Activated CD4-positive, alpha-beta memory T cell treated with anti-CD3 and anti-CD28 coated beads, Interleukin-2, amount 10 ng/mL, durations not matched to agents 7 days and 5 days (primary cell): ENCODE data around the gene HIF1A. TPM values are rescaled to one million over a fixed set of nuclear protein-coding genes. Genes with fewer than 3 reads are reported as not detected.
"Not testable (repeated sequence)": the region's sequence is repeated elsewhere in the genome, so short reads cannot be mapped to it uniquely, and the experiment has no call there.

Source experiments
- CTCF ChIA-PET: fragments of 350-600 bp; sonication (Branson Sonifier 250); formaldehyde crosslinking; loops from one replicate; lab custom pipeline; 2021; ENCODE audit warnings: antibody characterized with exemption, inconsistent platforms; lab: Charles Lee
- POLR2A ChIA-PET: fragments of 350-600 bp; sonication (Branson Sonifier 250); formaldehyde crosslinking; loops from one replicate; lab custom pipeline; 2021; ENCODE audit warnings: antibody characterized with exemption; lab: Charles Lee
- DNase-seq: peaks from one replicate; pipeline ENCODE4 v3.0.0-alpha.2; 2020
- H3K27ac Mint-ChIP-seq: one replicate; pipeline ENCODE4 v1.8.0; 2021; ENCODE audit warnings: mild to moderate bottlenecking, mixed read lengths
- H3K27me3 Mint-ChIP-seq: one replicate; pipeline ENCODE4 v1.8.0; 2021; ENCODE audit warnings: mixed read lengths
- H3K36me3 Mint-ChIP-seq: one replicate; pipeline ENCODE4 v1.8.0; 2021; ENCODE audit warnings: low read depth, mixed read lengths
- H3K4me1 Mint-ChIP-seq: one replicate; pipeline ENCODE4 v1.8.0; 2021; ENCODE audit warnings: mixed read lengths
- H3K4me3 Mint-ChIP-seq: one replicate; pipeline ENCODE4 v1.8.0; 2021; ENCODE audit warnings: mild to moderate bottlenecking, mixed read lengths
- H3K9me3 Mint-ChIP-seq: one replicate; pipeline ENCODE4 v1.8.0; 2021; ENCODE audit warnings: mixed read lengths
- total RNA-seq, 2 experiments: library from RNA; stranded (reverse); gene quantifications; one replicate each; pipeline ENCODE4 v1.2.3, GENCODE V29; 2021

HIF1A gene
- 100 to 1,000 TPM; 153 to 158 TPM for total RNA-seq

DNA sequence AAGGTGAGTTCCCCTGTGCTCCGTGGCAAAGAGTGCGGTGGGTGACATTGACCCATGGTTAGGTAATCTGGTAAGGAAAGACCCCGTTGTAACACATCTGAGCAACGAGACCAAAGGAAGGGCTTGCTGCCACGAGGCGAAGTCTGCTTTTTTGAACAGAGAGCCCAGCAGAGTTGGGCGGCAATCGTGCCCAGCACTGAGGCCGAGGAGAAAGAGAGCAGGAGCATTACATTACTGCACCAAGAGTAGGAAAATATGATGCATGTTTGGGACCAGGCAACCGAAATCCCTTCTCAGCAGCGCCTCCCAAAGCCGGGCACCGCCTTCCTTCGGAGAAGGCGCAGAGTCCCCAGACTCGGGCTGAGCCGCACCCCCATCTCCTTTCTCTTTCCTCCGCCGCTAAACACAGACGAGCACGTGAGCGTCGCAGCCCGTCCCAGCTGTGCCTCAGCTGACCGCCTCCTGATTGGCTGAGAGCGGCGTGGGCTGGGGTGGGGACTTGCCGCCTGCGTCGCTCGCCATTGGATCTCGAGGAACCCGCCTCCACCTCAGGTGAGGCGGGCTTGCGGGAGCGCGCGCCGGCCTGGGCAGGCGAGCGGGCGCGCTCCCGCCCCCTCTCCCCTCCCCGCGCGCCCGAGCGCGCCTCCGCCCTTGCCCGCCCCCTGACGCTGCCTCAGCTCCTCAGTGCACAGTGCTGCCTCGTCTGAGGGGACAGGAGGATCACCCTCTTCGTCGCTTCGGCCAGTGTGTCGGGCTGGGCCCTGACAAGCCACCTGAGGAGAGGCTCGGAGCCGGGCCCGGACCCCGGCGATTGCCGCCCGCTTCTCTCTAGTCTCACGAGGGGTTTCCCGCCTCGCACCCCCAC, at the start of gene HIF1A:
HIF1A (plus strand) TSS at position 684 of the 865 bp plus-strand sequence. CDS start 292 bp downstream, outside the sequence.
- no peaks in the 10 kb centered on the region for H3K9me3 Mint-ChIP-seq
- peaks cover 54% of the 10 kb centered on the region for H3K4me1 Mint-ChIP-seq
- H3K4me3 Mint-ChIP-seq: peak within 1 kb of the TSS; percentile 95
- no peaks in the 10 kb centered on the region for H3K27me3 Mint-ChIP-seq
- peaks cover 37% of the 10 kb centered on the region for H3K36me3 Mint-ChIP-seq
- DNase-seq: peak; percentile 97
- peak within 1 kb of the TSS; percentile 93 for H3K27ac Mint-ChIP-seq
- ChIA-PET CTCF (interaction anchor here (0.6 to 2.9 kb wide), 7 partner anchors 9 to 220 kb away, joined by 3 to 10 read pairs (median 4); no protein-coding TSS in a partner anchor), POLR2A (interaction anchor here (0.6 to 3.3 kb wide), 38 partner anchors 10 to 415 kb away, joined by 3 to 88 read pairs (median 5); partner anchors contain the start of gene SNAPC1)

DNA sequence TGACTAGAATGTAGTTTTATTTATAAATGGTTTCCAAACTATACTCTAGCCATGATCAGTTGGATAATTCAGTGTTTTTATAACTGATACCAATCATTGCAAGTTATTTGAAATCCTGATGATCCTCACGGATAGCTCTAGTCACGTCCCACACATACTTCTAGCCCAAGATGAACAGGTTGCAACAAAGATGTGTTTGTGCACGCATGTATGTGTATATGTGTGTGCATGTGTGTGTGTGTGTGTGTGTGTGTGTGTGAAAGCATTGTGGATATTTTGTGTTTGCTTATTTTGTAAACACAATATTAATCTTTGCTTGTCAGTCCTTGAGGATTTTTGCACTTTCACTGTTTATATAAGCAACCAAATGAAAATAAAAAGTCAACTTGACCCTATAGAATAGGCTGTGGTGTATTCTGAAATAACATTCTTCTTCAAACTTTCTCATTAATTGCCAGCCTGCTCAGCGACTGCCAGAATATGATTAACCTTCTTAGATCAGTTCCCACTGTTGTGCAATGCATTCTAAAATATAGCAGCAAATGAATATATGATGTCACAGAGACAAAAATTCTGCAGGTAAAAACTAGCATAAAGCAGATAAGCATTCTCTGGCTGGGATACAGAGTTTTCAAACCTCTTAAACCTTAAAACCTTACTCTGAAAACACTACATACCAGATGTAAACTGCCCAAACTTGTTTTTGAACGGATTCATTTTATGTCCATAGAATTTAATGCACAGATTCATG, 48.8 kb upstream of the HIF1A start:
- POLR2A ChIA-PET: no interaction called here
- CTCF ChIA-PET: no interaction called here
- no peak for DNase-seq
- no peak overlapping the region for H3K4me3 Mint-ChIP-seq
- peaks cover 16% of the 10 kb centered on the region for H3K4me1 Mint-ChIP-seq
- no peaks in the 10 kb centered on the region for H3K9me3 Mint-ChIP-seq
- H3K36me3 Mint-ChIP-seq: no peaks in the 10 kb centered on the region
- H3K27me3 Mint-ChIP-seq: no peaks in the 10 kb centered on the region
- H3K27ac Mint-ChIP-seq: no peak overlapping the region

DNA sequence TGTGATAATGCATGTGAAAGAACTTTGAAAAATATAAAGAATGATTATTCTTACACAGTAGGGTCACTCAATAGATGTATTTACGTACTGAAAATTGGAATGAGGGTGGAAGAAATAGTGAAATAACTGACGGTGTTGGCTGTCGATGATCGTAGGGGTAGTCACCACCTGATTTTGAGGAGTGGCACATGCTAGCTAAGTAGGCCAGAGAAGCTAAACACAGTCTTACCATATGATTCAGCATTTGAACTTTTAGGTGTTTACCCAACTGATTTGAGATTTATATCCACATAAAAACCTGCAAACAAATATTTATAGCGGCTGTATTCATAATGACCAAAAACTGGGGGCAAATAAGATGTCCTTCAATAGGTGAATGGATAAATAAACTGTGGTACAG, 47.6 kb upstream of the HIF1A start:
- ChIA-PET CTCF (no interaction called here), POLR2A (interaction anchor here (1.3 to 1.5 kb wide), 2 partner anchors 27 to 72 kb away, joined by 3 read pairs; no protein-coding TSS in a partner anchor)

DNA sequence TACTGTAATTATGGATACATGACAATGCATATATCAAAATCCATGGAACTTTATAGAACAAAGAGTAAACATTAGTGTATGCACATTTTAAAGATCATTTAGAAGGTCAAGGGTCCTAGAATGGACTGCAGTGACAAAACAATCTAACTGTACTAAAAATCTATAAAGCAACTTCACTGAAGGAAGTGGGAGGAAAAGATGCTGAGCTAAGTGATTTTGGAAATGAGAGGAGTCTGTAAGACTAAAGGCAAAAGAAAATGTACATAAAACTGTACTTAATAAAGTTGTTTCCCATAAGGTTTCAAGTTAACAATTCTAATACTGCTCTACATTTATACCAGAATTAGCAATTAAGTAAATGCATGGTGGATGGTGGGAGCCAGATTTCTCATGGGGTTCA, 46.9 kb upstream of the HIF1A start:
- ChIA-PET POLR2A (interaction anchor here (0.7 to 1.5 kb wide), 3 partner anchors 28 to 71 kb away, joined by 3 read pairs; partner anchors contain the start of gene HIF1A), CTCF (no interaction called here)
- no peak for DNase-seq
- H3K36me3 Mint-ChIP-seq: no peaks in the 10 kb centered on the region
- H3K4me3 Mint-ChIP-seq: no peak overlapping the region
- peaks cover 9% of the 10 kb centered on the region for H3K27me3 Mint-ChIP-seq
- H3K4me1 Mint-ChIP-seq: peaks cover 14% of the 10 kb centered on the region
- H3K27ac Mint-ChIP-seq: no peak overlapping the region
- H3K9me3 Mint-ChIP-seq: no peaks in the 10 kb centered on the region

More for the DNA sequence above, 47.6 kb upstream of the HIF1A start:
- Mint-ChIP-seq H3K4me1 (peaks cover 14% of the 10 kb centered on the region), H3K27ac (no peak overlapping the region), H3K4me3 (no peak overlapping the region), H3K9me3 (no peaks in the 10 kb centered on the region), H3K36me3 (no peaks in the 10 kb centered on the region), H3K27me3 (peaks cover 8% of the 10 kb centered on the region)
- no peak for DNase-seq

DNA sequence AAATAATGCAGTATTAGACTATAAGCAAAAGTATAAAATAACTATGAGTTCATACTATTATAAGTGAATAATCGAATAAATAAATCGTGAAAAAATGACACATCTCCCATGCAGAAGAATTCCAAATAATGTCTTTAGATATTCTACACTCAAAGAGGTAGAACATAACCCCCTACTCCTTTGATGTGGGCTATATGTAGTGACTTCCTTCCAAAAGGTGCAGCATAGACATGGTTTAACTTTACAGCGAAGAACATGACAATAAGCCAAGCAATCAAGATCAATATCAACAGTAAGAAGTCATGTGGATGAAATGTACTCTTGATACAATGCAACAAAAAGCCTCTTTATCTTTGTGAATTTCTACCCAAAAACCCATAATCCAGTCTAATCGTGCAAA, 46.0 kb upstream of the HIF1A start:
- Mint-ChIP-seq H3K27ac (no peak overlapping the region), H3K36me3 (no peaks in the 10 kb centered on the region), H3K27me3 (peaks cover 9% of the 10 kb centered on the region), H3K4me1 (peaks cover 18% of the 10 kb centered on the region), H3K4me3 (no peak overlapping the region), H3K9me3 (no peaks in the 10 kb centered on the region)
- CTCF ChIA-PET: no interaction called here
- no peak for DNase-seq
- POLR2A ChIA-PET: interaction anchor here (1.3 to 1.5 kb wide), 2 partner anchors 29 to 71 kb away, joined by 3 read pairs; no protein-coding TSS in a partner anchor

DNA sequence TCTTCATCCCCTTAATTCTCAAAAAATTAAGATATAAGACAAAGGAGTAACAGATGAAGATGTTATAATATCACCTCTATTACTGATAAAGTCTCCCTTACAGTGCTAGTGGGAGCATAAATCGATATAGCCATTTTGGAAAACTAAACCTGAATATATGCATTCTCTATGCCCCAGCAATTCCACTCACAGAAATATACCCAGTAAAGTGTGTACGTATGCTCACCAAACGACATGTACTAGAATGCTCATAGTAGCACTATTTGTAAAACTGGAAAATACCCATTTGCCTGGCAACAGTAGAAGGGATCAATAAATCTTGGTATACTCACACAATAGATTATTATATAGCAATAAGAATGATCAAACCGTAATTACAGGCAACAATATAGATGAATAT, 44.0 kb upstream of the HIF1A start:
- Mint-ChIP-seq H3K36me3 (peaks cover 6% of the 10 kb centered on the region), H3K4me1 (peaks cover 35% of the 10 kb centered on the region)
- CTCF ChIA-PET: no interaction called here

DNA sequence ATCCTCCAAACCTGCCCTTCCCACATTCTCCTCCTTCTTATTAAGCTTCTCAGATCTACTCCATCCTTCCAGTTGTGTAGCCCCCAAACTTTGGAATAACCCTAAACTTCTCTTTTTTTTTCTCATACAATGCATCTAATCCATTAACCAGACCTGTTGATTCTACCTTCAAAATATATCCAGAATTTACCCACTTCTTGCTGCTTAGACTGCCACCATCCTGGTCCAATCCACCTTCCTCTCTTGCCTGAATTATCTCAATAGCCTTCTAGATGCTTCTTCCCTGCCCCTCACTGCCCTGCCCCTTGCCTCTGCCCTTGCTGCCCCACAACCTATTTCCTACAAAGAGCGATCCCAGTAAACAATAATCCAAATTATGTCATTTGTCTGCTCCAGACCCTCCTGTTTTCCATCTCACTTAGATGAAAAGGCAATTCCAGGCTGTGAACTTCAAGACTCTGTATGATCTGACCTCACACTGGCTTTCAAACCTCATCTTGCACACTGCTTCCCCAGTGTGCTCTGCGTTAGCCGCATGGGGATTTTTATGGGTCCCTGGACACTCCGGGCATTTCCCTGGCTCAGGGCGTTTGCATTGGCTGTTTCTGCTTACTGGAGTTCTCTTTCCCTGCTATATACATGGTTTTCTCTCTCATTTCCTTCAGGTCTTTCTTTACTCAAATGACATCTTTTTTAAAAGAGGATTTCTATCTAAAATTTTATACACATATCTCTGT, 42.6 kb upstream of the HIF1A start:
- peaks cover 9% of the 10 kb centered on the region for H3K27me3 Mint-ChIP-seq
- H3K9me3 Mint-ChIP-seq: peaks cover 2% of the 10 kb centered on the region
- ChIA-PET CTCF (no interaction called here), POLR2A (no interaction called here)
- peaks cover 12% of the 10 kb centered on the region for H3K36me3 Mint-ChIP-seq
- H3K4me1 Mint-ChIP-seq: peaks cover 47% of the 10 kb centered on the region
- H3K4me3 Mint-ChIP-seq: no peak overlapping the region
- H3K27ac Mint-ChIP-seq: no peak overlapping the region
- DNase-seq: no peak

More for the DNA sequence above, 44.0 kb upstream of the HIF1A start:
- Mint-ChIP-seq H3K27me3 (peaks cover 9% of the 10 kb centered on the region), H3K27ac (no peak overlapping the region), H3K9me3 (peaks cover 2% of the 10 kb centered on the region), H3K4me3 (no peak overlapping the region)
- no peak for DNase-seq
- POLR2A ChIA-PET: no interaction called here

DNA sequence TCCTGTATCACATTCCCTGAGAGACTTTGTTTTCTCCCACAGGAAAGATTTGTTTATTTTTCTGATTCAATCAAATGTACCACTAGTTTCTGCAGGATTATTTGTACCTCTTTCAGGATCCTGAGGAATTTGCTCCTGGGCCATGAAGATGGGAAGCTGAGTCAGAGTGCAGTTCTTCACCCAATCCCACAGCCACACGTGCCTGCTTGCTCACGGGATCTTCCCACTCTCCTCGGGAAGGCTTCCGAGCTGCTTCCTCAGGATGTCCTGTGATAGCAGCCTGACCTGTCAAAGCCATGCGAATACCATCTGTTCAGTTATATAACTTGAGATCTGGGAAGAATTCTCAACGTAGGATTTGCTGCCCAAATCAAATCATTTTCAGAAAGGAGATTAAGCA, 41.8 kb upstream of the HIF1A start:
- Mint-ChIP-seq H3K4me1 (peaks cover 43% of the 10 kb centered on the region), H3K36me3 (peaks cover 14% of the 10 kb centered on the region), H3K9me3 (peaks cover 2% of the 10 kb centered on the region), H3K27me3 (peaks cover 9% of the 10 kb centered on the region), H3K4me3 (no peak overlapping the region), H3K27ac (no peak overlapping the region)
- DNase-seq: no peak
- POLR2A ChIA-PET: no interaction called here
- CTCF ChIA-PET: no interaction called here

DNA sequence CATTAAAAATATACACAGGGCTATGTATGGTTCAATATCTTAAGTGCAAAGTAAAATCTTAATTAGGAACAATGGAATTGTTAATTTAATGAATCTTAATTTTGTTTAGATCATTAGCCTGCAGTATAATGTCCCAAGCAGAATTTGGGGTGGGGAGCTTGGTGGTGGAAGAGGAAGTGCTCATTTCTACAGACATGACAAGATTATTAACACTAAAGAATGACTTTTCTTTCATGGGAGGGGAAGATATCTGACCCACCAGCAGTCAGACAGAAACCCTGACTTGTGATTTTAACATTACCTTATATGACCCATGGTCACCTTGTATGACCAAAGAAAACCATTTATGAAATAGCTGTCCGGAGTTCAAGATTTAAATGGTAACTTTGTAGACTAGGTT, 41.3 kb upstream of the HIF1A start:
- ChIA-PET CTCF (no interaction called here), POLR2A (no interaction called here)
- H3K27me3 Mint-ChIP-seq: peaks cover 9% of the 10 kb centered on the region
- H3K27ac Mint-ChIP-seq: no peak overlapping the region
- no peak for DNase-seq
- peaks cover 46% of the 10 kb centered on the region for H3K4me1 Mint-ChIP-seq
- no peak overlapping the region for H3K4me3 Mint-ChIP-seq
- peaks cover 6% of the 10 kb centered on the region for H3K9me3 Mint-ChIP-seq
- peaks cover 19% of the 10 kb centered on the region for H3K36me3 Mint-ChIP-seq

DNA sequence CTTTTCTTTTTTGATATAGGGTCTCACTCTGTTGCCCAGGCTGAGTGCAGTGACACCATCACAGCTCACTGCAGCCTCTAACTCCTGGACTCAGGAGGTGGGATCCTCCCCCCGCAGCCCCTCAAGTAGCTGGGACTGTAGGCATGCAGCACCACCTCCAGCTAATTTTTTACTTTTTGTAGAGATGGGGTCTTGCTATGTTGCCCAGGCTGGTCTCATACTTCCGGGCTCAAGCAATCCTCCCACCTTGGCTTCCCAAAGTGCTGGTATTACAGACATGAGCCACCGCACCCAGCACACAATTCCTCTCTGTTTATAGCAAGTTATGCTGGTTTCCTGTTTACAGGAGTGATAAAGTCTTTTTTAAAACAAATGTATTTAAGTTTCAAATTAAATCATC, 39.5 kb upstream of the HIF1A start:
- Mint-ChIP-seq H3K27me3 (peaks cover 9% of the 10 kb centered on the region), H3K9me3 (peaks cover 6% of the 10 kb centered on the region), H3K4me3 (no peak overlapping the region), H3K27ac (peak overlapping the region; percentile 45), H3K36me3 (peaks cover 24% of the 10 kb centered on the region), H3K4me1 (peaks cover 57% of the 10 kb centered on the region)
- POLR2A ChIA-PET: interaction anchor here (1.2 to 2.1 kb wide), 4 partner anchors 39 to 124 kb away, joined by 4 to 10 read pairs (median 6); partner anchors contain the start of gene HIF1A
- DNase-seq: no peak
- CTCF ChIA-PET: interaction anchor here (0.9 kb wide), 2 partner anchors 57 to 183 kb away, joined by 3 read pairs; no protein-coding TSS in a partner anchor

DNA sequence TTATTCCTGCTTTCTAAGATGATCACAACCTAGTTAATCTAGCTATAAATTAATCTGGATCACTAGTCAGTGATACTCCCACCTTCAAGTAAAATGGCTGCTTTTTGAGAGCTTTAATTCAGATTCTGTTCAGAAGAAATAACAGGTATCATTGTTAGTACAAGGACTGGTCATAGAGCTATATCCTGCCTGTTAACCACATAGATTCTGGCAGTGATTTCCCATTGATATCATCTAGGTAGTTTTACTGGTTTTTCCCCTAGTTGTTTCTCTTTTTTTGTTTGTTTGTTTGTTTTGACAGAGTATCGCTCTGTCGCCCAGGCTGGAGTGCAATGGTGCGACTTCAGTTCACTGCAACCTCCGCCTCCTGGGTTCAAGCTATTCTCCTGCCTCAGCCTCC, 39.0 kb upstream of the HIF1A start:
- ChIA-PET POLR2A (interaction anchor here (0.9 to 2.1 kb wide), 5 partner anchors 35 to 124 kb away, joined by 3 to 10 read pairs (median 4); partner anchors contain the start of gene HIF1A), CTCF (interaction anchor here (0.9 kb wide), 2 partner anchors 57 to 183 kb away, joined by 3 read pairs; no protein-coding TSS in a partner anchor)
- H3K4me3 Mint-ChIP-seq: no peak overlapping the region
- peaks cover 63% of the 10 kb centered on the region for H3K4me1 Mint-ChIP-seq
- H3K27ac Mint-ChIP-seq: peak overlapping the region; percentile 45
- H3K27me3 Mint-ChIP-seq: peaks cover 9% of the 10 kb centered on the region
- no peak for DNase-seq
- peaks cover 25% of the 10 kb centered on the region for H3K36me3 Mint-ChIP-seq
- H3K9me3 Mint-ChIP-seq: peaks cover 6% of the 10 kb centered on the region

DNA sequence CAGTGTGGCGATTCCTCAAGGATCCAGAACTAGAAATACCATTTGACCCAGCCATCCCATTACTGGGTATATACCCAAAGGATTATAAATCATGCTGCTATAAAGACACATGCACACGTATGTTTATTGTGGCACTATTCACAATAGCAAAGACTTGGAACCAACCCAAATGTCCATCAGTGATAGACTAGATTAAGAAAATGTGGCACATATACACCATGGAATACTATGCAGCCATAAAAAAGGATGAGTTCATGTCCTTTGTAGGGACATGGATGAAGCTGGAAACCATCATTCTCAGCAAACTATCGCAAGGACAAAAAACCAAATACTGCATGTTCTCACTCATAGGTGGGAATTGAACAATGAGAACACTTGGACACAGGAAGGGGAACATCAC, 37.2 kb upstream of the HIF1A start:
- H3K27ac Mint-ChIP-seq, H3K27me3 Mint-ChIP-seq, H3K9me3 Mint-ChIP-seq, DNase-seq, CTCF ChIA-PET, H3K4me3 Mint-ChIP-seq, POLR2A ChIA-PET: not testable (repeated sequence)
- peaks cover 81% of the 10 kb centered on the region for H3K4me1 Mint-ChIP-seq
- H3K36me3 Mint-ChIP-seq: peaks cover 27% of the 10 kb centered on the region
